GM19025 (cell line): ENCODE measurements around the gene FAM168A.

Experiments
- ATAC-seq: cut with Tn5 transposase; IDR thresholded peaks from one replicate; pipeline ENCODE4 v1.9.1; 2021; ENCODE audit warnings: mild to moderate bottlenecking, low read depth, moderate library complexity; ENCODE audit not compliant: unreplicated experiment

The FAM168A gene

GRCh38 chr11:73359930-73360742 is 237.8 kb downstream of the FAM168A start:
- ATAC-seq: no peak

- ATAC-seq: no peak
These were observed 238.6 kb downstream of the FAM168A start for GRCh38 chr11:73359341-73359740.

GRCh38 chr11:73358071-73358470 is 239.8 kb downstream of the FAM168A start:
- no peak for ATAC-seq

DNA sequence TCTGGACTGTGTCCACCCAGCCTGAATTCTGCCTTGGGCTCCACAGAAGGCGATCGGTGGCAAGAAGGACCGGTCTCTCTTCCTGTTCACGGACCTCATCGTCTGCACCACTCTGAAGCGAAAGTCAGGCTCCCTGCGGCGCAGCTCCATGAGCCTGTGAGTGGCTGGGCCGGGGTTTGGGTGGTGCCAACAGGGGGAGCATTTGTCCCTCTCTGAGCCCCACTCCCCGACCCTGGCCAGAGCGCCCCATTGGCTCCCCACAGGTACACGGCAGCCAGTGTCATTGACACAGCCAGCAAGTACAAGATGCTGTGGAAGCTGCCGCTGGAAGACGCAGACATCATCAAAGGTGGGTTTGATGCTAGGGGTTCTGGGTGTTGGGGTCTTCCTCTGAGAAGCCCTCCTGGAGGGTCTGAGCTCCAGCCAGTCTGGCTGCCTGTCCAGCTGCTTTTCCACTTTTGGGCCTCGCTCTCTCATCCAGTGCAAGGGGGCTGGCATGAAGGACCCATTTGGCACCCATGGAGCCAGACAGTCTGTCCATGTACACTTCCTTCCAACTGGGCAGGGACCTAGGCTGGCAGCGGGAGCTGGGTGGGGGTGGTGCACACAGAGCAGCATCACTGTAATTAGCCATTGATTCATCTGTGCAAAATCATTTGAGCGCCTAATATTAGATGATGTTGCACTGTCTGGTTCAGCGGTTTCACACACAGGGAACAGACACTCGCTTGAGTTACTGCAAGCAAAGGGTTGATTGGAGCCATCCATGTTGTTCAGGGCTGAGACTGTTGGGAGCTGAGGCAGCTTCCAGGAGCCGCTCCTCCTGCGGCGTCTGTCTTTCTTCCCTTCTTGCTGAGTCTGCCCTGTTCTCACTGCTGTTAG is 240.7 kb downstream of the FAM168A start:
- ATAC-seq: no peak

DNA sequence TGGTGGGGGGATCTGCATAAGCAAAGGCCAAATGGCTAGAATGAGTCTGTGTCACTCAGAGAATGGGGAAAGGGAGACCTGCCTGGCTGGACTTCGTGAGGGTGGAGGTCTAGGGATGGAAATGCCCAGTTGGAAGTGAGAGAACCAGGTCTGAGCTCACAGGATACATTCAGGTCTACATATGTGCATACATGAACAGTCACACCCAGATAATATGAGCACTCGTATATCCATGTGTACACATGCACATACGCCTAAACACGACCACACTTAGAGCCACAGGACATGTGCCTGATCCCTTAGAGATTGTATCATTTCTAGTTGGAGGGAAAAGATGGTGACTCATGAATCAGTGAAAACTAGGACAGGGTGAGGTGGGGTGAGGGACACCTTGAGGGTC is 242.8 kb downstream of the FAM168A start:
- no peak for ATAC-seq

DNA sequence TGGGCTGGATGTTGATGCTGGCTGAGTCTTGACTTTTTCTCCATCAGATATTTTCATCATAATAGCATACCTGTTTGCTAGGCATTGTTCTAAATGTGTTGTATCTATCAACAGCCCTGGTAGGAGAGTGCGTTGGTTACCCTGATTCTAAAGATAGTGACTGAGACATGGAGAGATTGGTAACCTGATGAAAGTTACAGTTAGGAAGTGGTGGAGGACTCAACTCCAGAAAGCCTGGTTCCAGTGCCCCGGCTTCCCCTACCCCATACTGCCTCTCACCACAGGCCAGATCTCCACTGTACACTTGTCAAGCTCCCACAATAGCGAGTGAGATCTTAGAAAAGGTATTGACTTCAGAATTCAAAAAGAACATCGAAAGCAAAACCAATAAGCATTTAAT is 244.5 kb downstream of the FAM168A start:
- no peak for ATAC-seq

- ATAC-seq: no peak
These were observed 246.8 kb downstream of the FAM168A start for GRCh38 chr11:73350908-73351636.
